HG03066 (cell line): ENCODE measurements around the gene NXPE4.

ENCODE experiments used
- ATAC-seq: cut with Tn5 transposase; IDR thresholded peaks from one replicate; pipeline ENCODE4 v1.9.1; 2021; ENCODE audit warnings: low read depth; ENCODE audit not compliant: unreplicated experiment

Gene NXPE4

DNA sequence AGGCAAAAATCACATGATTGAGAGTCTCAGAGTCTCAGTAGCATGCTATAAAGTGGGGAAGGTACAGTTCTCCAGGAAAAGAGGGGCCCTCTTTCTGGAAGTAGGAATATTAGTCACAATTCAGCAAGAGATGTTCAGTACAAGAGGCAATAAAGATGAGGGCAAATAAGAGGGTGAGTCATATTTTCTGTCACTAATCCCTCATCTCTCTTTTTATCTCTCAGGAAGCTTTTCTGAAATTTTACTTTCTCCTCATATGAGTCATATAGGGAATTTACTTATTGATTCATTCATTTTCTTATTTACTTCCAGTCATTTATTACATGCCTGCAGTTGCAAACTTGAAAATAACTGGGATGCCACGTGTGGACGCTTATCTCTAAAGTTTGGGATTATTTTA, 32.5 kb downstream of the NXPE4 start:
- ATAC-seq = no peak

DNA sequence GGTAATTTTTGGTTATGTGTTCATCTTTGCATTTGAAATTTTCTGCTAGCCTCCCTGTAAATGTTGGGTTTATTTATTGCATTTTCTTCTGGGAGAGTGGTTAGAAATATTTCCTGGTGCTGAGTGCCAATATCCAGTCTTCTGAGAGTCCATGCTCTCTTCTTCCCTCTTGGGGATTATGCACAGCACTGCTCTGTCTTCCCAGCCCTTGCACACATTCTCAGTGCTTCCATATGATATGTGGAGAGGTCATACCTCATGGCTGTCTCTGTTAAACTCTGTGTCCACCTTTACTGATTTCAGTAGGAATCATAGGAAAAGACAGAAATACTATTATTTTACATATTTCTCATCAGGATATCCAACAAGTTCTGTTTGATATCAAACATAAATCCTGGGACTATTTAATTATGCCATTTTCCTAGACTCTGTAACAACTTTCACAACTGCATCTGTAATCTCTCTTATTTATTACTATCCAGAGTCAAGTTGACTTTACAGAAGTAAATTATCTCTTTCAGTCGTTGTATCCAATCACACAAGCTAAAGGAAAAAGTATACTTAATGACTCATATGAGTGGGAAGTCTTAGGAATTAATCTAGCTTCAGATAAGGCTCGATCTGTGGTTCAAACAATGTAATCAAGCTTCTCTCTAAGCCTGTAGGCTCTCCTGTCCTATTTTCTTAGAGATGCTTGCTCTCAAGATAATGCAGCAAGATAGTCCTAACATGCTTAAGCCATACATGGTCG, 33.2 kb downstream of the NXPE4 start:
- no peak for ATAC-seq

DNA sequence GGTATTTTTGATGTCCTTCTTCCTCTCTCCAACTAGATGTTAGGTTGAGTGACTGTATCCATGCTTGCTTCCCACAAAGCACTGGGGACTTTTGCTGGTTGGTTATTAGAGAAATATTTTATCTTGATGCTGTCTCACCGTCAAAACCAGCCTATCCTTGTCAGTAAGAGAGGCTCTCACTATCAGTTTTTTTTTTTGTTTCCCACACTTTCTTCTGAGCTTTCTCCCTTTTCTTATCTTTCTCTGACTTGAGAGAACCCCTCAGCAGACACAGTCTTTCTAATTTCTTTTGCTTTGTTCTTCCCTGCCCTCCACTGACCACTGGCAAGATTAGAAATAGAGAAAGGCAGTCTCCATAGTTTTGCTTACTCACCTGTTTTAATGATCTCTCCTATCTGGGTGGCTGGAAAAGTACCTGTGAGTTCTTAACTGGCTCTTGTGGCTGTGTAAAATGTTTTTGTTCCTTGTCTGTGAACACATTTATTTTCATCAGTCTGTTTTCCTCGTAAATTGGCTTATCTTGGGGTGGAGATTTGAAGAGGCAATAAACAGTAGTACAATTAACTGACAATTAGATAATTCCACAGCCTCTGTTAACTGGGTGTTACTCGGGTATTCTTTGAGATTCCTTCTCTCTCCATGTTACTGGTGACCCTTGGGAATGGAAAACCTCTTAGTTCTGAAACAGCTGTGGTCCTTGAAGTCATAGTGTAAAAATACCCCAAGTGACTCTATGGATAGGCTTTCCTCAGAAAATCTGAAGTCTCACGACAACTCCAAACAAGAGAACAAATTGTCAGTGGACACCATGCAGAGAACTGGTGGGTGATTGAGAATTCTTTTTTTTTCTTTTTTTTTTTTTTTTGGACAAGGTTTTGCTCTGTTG, 35.9 kb downstream of the NXPE4 start, which contains the start of gene NXPE1:
TSS of gene NXPE1 (minus strand) at position 457 of the 886 bp plus-strand sequence. CDS start 8,680 bp downstream, outside the sequence.
- no peak for ATAC-seq

DNA sequence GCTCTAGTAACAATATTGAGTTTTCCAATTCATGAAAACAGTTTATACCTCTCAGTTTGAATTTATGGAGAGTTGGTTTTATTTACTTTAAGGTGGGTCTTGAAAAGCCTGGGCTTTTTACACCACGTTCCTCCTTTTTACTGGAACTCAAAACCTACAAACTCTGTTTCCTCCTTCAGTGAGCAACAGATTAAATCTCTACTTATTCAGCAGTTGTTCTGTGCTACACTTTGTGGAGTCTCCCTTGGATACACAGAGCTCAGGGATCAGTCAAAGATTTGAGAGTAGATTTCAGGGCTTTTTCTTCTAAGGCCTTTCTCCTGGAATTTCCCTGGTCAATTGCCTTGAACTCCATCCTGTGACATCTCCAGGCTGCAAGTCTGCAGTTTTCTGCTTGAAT, 39.5 kb downstream of the NXPE4 start:
- no peak for ATAC-seq

DNA sequence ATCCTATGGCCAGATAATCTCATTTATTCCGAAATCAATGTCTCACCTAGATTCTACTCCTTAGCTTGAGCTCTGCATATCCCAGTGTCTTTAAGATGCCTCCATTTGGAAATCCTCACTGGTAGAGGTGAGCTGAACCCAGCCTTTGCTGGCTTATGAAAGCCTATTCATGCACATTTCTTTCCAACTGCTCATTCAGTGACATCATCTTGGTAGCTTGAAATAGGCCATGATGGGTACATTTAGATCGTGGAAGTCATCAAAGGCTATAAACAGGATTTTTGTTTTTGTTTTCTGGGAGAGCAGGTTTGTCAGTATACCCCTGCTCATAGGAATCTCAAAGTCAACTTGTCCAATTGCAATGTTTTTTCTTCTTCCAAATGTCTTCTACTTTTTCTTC, 41.9 kb downstream of the NXPE4 start:
- no peak for ATAC-seq

DNA sequence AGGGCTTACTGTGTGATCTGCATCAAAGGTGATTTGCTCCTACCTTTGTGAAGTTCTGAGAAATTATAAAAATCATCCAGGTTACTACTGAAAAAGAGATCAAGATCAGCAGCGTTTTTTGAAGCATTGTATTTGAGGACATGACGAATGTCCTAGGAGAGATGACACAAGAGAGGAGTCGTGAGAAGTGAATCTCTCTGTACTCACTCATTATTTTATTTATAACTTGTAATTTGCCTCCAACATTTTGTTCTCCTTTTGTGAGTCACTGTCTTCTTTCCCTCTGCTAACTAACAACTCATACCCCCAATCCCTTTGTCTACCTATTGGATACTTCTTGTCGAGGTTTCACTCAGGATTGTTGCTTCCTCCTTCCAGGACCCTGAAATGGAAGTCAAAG, 44.5 kb downstream of the NXPE4 start:
- no peak for ATAC-seq

DNA sequence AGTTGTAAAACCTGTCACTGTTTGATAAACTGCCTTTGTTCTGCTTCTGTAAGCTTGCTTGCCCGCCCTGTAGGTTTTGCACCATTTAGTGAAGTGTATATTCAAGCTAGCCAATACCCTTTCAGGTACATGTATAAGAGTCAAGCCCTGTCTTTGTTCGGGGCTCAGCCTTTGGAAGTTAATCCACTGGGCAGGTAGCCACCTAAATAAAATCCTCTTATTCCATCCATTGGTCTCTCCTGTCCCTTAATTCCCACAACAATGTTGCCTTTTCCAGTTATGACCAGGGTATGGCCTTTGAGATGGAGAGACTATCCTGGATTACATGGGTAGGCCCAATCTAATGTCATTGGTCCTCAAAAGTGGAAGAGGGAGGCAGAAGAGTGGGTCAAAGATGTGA, 69.9 kb downstream of the NXPE4 start:
- no peak for ATAC-seq

DNA sequence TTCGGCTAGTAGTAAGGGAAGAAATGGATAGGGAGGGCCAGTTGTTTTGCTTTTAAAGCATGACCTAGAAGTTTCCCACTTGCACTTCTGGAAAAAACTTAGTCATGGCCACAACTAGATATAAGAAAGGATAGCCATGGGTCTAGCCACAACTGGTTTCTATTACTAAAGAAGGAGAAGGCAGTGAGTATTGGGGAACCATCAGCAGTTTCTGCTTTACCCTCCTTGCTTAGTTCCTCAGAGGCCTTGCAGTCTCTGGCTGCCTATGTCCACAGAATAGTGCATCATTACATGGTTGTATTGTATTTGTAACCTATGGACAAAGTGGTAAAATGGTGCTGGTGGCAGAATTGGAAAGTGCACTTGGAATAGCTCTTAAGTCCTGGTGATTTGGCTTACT, 71.5 kb downstream of the NXPE4 start:
- ATAC-seq = no peak

DNA sequence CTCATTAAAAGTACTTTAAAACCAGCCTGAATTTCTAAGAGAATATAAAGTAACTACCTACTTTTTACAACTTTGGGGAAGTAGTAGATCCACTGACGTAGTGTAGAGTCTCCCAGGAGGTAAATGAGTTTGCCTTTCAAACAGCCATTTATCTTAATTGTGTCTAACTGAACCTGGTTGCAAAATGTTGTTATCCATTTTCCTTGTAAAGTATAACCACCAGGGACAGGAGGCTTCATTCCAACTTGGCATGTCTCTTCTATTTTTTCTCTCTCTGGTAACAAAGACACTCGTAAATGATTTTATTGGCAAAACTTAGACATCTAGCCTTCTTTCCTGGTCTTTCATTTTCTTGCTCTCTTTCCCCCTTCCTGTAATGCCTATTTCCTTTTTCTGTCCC, 72.8 kb downstream of the NXPE4 start:
- no peak for ATAC-seq
